Kidney tubule cell (primary cell): Measurements from ENCODE around the gene ANAPC2.

Experiments used
- DNase-seq: peaks from one replicate; pipeline ENCODE4 v3.0.0-alpha.2; 2018; ENCODE audit warnings: low spot score

Gene ANAPC2

GRCh38 chr9:137192859-137193258, 4.5 kb upstream of the ANAPC2 start:
- DNase-seq, result no peak

- no peak for DNase-seq
These were observed 4.1 kb upstream of the ANAPC2 start for GRCh38 chr9:137192448-137192780.

DNA sequence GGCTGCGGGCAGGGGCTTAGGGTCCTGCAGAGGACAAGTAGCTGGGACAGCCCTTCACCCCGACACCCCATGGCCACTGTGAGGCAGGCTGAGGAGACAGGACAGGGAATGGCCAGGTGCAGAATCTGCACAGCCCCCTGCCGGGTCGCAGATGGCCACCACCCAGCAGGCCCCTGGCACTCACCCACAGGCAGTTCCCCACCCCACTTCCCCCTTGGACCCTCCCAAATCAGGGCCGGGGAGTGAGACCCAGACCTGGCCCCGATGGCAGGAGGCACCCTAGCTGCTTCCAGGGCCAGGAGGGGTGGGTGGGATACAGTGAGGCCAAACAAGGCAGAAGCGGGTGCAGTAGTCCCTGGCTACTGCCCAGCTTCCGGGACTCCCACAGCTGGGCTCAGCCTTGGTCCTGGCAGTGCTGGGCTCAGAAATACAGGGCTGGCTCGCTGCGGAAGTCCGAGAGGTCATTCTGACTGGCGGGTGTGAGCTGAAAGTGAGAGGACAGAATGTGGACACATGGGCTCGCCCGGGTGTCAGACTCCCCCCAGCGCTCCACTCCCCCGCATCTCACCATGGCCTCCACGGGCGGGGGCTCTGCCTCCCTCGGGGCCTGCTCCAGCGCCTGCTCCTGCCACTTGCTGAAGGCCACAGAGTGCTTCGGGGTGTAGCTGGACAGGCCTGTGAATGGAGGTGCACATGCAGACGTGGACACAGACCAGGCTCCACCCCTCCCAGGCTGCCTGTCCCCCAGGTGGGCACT, 3.5 kb upstream of the ANAPC2 start:
- no peak for DNase-seq

DNA sequence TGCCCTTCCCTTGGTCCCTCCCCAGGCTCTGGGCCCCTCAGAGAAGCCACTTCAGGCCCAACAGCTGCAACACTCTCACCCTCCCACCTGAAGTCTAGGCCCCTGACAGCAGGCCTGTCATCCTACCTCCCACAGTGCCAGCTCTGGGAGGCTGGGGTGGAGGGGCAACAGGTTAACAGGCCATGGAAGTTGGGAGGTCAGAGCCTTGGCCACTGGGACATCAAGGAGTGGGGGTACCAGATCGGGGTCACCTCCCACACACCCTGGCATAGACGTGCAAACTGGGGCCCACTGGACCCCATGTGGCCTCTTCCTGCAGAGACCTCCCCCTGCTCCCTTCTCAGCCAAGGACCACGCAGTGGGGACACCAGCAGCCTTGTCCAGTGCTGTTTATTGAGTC, 2.9 kb upstream of the ANAPC2 start:
- DNase-seq, result no peak

DNA sequence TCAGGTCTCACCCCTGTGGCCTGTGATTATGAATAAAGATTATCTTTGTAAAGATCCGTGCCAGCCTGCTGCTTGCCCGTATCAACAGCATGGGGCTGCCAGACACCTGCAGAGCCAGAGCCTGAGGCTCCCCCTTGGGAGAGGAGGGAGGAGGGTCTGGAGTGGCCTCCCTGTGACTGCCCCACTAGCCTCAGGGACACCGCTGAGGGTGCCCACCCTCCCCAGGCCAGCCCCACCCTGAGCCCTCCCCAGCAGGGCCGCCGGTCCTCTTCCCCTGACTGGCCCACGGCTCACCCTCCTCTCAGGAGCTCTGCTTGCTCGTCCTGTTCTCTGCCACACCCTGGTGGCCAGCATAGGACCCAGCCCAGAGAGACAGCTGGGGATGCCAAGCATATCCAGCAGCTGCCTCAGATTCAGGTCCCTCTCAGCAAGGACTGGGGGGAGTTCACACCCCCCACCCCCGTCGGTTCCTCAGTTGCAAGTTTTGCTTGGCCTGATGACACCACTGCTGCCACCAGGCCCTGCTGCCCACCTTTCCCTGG, 2.0 kb upstream of the ANAPC2 start:
- DNase-seq, result peak; percentile 23

DNA sequence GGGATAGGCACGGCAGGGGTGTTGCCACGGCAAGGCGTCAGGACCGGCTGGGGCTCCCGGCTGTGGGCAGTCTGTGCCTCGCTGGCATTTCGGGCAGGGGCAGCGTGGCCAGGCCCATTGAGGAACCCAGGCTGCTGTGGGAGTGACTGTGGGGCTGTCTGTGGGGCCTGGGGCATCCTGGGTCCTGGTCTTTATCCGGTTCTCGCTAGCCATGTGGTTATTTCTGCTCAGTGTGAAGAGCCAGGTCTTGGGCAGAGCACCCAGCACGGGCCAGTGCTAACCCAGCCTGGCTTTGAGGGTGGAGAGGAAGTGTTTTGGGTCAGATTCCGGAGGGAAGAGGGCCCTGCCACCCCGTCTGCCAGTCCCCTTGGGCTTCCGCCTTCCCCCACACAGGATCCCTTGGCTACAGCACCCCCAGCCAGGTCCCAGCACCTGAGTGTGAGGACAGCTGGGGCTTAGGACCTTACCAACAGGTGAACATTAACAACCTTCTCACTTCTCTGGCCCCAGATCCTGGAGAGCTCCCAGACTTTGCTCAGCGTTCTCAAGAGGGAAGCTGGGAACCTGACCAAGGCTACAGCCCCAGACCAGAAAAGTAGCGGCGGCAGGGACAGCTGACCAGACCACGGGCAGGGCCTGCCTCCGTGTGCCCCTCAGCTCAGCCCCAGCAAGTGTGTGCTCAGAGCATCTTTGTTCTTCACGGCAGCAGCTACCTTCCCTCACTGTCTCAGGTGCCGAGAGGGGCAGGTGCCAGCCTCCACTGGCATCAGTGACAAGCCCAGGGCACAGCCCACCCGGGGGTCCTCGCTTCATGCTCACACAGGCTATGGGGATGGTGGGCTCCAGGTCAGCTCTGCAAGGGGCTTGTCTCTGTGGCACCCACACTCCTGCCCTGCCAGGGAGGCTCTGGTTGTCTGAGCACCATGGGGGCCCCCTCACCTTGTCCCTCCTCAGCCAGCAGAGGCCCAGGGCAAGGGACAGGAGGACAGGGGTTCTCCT, 1.2 kb upstream of the ANAPC2 start:
- DNase-seq, result no peak

DNA sequence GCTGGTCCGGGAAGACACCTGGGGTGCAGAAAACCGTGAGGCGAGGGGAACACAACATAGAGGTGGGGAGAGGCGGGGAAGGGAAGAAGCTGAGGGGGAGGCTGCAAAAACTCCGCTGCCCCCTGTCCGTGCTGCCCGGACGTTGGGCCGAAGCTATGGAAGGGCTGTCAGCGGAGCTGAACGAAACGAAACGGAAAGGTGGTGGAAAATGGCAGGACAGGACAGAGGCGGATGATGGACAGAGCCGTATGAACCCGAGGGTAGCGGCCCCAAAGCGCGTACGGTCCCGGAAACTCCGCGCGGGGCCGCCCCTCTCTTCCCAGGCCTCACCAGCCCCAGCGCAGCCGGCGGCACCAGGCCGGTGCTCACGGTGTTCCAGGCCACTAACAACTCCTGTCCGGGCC, 272 bp downstream of the ANAPC2 start:
- DNase-seq, result no peak

DNA sequence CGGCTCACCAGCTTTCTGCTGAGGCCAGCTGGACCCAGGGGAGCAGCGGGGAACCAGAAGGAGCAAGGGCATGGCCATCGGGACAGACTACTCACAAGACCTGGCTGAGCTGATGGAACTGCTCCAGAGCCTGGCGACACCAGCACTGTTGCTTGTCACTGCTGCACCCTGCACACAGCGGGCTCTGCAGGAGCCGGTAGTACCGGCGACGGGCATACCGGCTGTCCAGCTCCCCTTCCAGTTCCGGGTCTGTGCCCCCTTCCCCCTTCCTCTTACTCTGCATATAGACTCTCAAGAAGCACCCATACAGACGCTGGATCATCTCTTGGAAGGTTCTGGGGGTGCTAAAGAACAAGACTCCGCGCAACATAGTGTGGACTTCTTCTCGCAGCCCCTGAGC, 974 bp downstream of the ANAPC2 start:
- DNase-seq, result no peak

DNA sequence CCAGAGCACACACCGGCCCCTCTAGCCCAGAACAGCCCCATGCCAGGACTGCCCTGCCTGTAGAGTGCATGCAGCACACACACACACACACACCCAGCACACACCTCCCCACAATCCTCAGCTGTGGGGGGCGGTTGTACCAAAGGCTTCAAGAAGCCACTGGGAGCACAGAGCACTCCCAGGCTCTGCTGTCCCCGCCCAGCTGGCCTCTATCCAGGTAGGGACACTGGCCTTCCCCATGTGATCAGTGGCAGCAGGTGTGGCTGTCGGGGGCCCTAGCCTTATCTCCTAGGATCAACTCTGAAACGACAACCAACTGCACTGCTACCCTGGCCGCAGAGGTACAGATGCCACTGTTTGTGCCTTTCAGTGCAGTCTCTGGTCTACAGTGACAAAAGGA, 2.0 kb downstream of the ANAPC2 start:
- no peak for DNase-seq

DNA sequence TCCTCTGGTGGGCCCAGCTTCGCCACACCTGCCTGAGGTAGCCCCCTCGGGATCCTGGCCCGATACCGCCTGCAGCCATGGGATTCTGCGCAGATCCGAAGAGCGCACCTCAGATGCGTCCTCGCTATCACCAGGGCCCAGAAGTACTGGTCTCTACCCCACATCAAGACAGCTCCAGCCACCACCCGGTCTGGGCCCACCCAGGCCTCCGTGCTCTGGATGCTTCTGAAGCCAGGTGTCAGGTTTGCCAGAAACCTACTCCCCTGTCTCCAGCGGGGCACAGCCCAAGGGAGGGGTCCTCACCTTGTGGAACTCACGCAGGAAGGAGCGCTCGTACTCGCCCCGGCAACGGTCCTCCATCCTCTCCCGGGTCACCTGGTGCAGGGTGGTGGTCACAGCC, 2.4 kb downstream of the ANAPC2 start:
- DNase-seq, result no peak

DNA sequence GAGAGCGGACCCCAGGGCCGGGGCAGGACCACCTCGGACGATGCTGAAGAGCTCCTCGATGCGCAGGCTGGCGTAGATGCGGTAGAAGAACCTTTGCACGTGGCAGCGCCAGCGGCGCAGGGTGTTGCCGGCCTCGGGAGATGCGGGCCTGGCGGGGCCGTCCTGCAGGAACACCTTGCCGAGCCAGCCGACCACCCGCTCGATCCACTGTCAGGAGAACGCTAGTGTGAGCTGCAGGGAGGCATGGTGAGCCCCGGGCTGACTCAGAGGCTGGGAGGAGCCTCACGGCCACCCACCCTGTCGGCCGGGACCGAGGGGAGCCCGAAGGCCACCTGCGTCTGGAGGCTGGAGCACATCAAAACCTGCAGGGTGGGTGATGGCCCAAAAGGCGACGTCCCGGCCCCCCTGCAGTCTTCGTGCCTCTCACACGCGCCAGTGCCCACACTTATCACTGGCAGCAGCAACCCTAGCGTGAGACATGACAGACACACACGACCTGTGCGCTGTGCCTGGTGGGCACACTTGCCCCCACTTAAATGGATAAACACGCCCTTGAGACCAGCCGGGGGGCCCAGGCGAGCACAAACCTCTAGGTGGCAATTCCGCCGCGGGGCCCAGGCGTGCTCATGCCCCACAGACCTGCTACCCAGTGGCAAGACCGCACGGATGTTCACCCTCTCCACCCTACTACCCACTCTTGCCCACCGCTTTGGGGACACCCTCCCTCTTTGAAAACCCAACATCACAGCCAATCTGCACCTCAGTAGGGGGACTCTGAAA, 3.3 kb downstream of the ANAPC2 start:
- no peak for DNase-seq

DNA sequence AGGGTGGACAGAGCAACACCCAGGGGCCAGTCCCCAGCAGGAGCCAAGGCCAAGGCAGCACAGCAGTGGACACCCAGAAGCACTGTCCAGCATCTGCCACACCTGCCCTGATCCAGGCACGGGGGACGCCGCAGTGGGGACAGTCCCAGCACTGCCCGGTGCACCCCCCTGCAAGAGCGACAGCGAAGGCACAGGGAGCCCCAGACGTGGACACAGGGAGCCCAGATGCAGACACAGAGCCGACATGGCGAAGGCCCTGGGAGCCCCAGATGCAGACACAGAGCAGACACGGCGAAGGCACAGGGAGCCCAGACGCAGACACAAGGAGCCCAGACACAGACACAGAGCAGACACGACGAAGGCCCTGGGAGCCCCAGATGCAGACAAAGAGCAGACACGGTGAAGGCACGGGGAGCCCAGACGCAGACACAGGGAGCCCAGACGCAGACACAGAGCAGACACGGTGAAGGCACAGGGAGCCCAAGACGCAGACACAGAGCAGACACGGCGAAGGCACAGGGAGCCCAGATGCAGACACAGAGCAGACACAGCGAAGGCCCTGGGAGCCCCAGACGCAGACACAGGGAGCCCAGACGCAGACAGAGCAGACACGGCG, 4.3 kb downstream of the ANAPC2 start:
- DNase-seq, result no peak

DNA sequence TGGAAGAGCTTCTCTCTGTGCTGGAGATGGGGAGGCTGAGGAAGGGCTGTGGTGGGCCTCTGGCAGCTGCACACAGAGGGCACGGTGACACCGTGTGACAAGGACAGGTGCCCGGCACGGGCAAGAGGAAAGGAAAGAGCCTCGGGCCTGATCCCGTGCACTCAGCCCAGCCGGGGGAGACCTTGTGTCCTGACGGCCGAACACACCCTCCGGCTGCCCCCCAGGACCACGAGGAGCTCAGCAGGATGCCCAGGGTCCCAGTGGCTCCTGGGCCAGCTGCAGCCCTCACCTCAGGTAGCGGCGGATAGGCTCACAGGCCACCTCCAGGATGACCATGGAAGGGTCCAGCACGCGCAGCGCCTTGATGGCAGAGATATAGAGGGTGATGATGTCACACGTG, 5.5 kb downstream of the ANAPC2 start:
- DNase-seq, result no peak

DNA sequence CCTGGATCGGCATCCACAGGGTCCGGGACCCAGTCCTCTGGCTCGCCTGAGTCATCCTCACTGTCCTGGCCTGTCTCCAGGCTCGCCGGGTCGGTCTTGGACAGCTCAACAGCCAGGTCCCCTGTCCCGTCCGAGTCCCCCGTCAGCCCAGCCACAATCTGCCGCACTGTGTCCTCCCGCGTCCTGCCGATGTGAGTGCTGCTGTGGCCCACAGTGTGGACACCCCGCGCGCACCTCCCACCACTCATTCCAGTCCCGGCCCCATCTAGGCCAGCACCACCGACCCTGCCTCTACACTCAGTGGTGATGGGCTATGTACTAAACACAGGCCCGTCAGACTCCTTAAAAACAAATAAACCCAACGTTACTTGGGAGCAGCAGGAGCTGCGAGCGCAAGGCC, 6.7 kb downstream of the ANAPC2 start:
- no peak for DNase-seq

GRCh38 chr9:137180491-137180890, 7.9 kb downstream of the ANAPC2 start:
- DNase-seq, result no peak

DNA sequence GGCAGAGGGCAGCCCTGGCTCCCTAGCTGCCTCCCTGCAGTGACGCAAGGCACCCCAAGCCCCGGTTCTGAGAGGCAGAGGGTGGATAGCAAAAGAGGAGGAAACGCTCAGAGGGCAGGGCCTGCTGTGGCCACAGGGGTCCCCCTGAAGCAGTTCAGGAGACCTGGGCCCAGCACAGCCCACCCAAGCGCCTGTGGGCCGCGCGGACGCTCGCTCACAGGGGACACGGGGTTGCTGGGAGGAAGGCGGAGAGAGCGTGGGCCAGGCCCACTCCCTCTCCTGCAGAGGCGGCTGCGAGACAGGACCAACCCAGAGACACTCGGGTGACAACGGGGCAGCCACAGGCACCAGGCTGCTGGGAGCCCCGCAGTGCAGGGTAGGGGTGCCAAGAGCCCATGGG, 8.6 kb downstream of the ANAPC2 start:
- DNase-seq, result no peak

GRCh38 chr9:137178939-137179630, 9.3 kb downstream of the ANAPC2 start:
- DNase-seq, result no peak

GRCh38 chr9:137178201-137178938, 10.0 kb downstream of the ANAPC2 start:
- DNase-seq, result peak; percentile 44

GRCh38 chr9:137176302-137177182, 11.8 kb downstream of the ANAPC2 start:
- peak; percentile 52 for DNase-seq
